Measurements from ENCODE around the gene FAM72A. TPM values are rescaled to one million over a fixed set of nuclear protein-coding genes. Genes with fewer than 3 reads are reported as not detected.
"Not testable (repeated sequence)": the region's sequence is repeated elsewhere in the genome, so short reads cannot be mapped to it uniquely, and the experiment has no call there.

FAM72A gene
- total RNA-seq (1 to 10 TPM in 8 of 9 donors, under 1 TPM in 1; 0.52 to 8.9 (median 3.9) TPM), polyA plus RNA-seq (1 to 10 TPM; 1.5 to 3.1 (median 2.6) TPM)
- long read RNA-seq, donor 1, partial matches to known transcripts: 0 of 3 reads
- long read RNA-seq, donor 1, other reads (novel, unspliced or antisense): 0 of 3 reads
- long read RNA-seq, donor 2, partial matches to known transcripts: 0 of 6 reads
- long read RNA-seq, donor 2, other reads (novel, unspliced or antisense): 0 of 6 reads
- long read RNA-seq, donor 3, partial matches to known transcripts: 0 of 2 reads
- long read RNA-seq, donor 3, other reads (novel, unspliced or antisense): 0 of 2 reads
- long read RNA-seq, donor 4: 0 reads
- long read RNA-seq, donor 5, partial matches to known transcripts: 1 of 6 reads
- long read RNA-seq, donor 5, other reads (novel, unspliced or antisense): 3 of 6 reads
- long read RNA-seq, donor 6: 0 reads
- long read RNA-seq, donor 7, partial matches to known transcripts: 0 of 2 reads
- long read RNA-seq, donor 7, other reads (novel, unspliced or antisense): 0 of 2 reads
- long read RNA-seq, donor 8, partial matches to known transcripts: 0 of 2 reads
- long read RNA-seq, donor 8, other reads (novel, unspliced or antisense): 0 of 2 reads
- long read RNA-seq, donor 9, partial matches to known transcripts: 0 of 1 reads
- long read RNA-seq, donor 9, other reads (novel, unspliced or antisense): 0 of 1 reads
- long read RNA-seq, donor 10, partial matches to known transcripts: 0 of 1 reads
- long read RNA-seq, donor 10, other reads (novel, unspliced or antisense): 0 of 1 reads

DNA sequence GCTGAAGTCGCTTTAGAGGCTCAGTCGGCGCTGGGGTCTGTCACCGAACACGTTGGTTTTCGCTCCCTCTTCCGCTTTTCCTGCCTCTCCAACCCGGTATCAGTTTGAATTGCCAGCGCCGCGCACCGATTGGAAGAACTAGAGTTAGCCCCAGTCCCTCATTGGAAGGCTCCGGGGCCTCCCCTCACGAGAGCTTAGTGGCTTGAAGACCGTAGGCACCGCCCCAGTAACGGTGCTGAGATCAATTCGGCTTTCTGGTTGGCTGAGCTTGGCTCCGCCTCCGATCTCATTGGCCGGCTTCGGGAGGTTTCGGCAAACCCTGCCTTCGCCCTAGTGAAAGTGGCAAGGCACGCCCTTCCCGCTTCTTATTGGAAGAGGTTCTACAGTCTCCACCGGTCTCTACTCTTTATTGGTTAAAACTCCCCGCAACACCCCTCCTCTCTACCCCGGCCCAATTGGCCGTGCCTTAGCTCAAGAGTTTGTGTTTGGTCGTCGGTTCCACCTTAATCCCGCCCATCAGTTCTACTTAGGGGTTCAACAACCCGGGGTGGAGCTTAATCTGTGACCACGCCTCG is at the start of gene FAM72A:
Gene FAM72A (minus strand): TSS at position 51 of the 575 bp plus-strand sequence. CDS start 814 bp downstream, outside the sequence.
- Histone ChIP-seq H3K27ac (peak within 1 kb of the TSS in 4 of 5 donors; percentile 81 to 94 (median 86)), H3K4me3 (peak within 1 kb of the TSS in 3 of 4 donors; percentile 37 to 74 (median 56))
- H3K36me3 ChIP-seq (replicated peaks in 1 of 2); H3K27me3 ChIP-seq; H3K9me3 ChIP-seq (replicated peaks in 1 of 3); H3K4me1 ChIP-seq (replicated peaks in 1 of 2); intact Hi-C loops (cut with DNase I): not testable (repeated sequence)
- 0 to 1% (median 0%) methylated on average over 4 to 20 of the region's 36 CpGs for WGBS, 4 donors
- peak; percentile 97 to 100 (median 99) for DNase-seq

- intact Hi-C loops (cut with DNase I); H3K4me1 ChIP-seq (replicated peaks in 1 of 2); H3K36me3 ChIP-seq (replicated peaks in 1 of 2); H3K4me3 ChIP-seq; H3K27me3 ChIP-seq; DNase-seq; H3K9me3 ChIP-seq (replicated peaks in 1 of 3); H3K27ac ChIP-seq: not testable (repeated sequence)
- 76 to 100% (median 82%) methylated on average over 1 to 2 of the region's 3 CpGs for WGBS, 4 donors
Observed at GRCh38 chr1:206250953-206251681, 48.5 kb upstream of the FAM72A start.

DNA sequence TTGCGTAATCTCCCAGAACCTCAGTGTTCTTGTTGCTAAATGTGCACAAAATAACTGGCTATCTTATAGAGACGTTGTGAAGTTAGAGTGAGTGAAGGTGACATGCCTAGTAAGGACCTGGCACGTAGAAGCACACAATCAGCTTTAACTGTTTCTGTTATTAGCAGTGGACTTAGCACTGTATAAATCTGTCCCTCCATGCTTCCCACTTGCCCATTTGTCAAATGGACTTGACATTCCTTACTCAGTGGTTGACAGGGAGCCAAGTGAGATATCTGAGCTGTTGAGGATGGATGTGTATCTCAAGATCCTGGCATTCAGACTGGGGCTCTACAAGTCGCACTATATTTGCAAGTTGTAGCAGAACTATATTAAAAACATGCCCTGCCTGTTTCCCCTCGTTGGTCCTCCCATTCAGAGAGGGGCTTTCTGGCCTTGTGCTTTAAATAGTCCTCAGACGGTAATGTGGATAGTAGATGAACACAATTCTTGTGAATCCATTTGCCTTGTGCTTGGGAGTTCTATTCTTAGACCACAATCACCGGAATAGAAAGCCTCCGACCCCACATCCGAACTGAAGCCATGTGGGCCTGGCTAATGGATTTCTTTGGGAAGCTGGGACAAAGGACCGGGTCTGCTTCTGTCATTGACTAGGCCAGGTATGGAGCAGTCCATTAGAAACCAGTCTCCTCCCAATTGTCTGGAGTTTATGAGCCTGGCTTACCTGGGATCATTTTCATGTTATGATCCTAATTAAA is 43.7 kb upstream of the FAM72A start:
- WGBS, 4 donors: no CpG with 5 or more reads among the region's 10 CpGs
- DNase-seq; intact Hi-C loops (cut with DNase I); H3K4me1 ChIP-seq (replicated peaks in 1 of 2); H3K27me3 ChIP-seq; H3K36me3 ChIP-seq (replicated peaks in 1 of 2); H3K9me3 ChIP-seq (replicated peaks in 1 of 3); H3K27ac ChIP-seq; H3K4me3 ChIP-seq: not testable (repeated sequence)

DNA sequence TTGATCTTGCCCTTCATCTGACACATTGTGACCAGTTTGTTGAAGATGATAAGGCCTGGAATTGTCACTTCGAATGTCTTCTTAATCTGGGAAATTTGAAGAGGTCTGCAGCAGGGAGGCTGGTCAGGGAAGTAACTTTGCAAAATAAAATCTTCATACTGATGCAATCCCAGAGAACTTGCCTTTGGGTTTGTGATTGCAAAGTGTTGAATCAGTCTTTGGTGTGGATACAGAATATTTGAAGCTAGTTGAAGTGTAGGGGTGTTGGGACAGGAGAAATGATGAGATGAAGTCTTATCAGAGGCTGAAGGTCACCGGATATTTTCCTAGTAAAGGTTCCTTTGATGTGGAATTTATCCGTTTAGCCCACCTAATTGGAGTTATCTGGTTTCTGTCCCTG is 42.8 kb upstream of the FAM72A start:
- H3K27me3 ChIP-seq; intact Hi-C loops (cut with DNase I); H3K9me3 ChIP-seq (replicated peaks in 1 of 3); H3K4me3 ChIP-seq; H3K4me1 ChIP-seq (replicated peaks in 1 of 2); H3K27ac ChIP-seq; H3K36me3 ChIP-seq (replicated peaks in 1 of 2); DNase-seq: not testable (repeated sequence)
- 36 to 57% (median 45%) methylated on average over 1 of the region's 3 CpGs for WGBS, 4 donors

DNA sequence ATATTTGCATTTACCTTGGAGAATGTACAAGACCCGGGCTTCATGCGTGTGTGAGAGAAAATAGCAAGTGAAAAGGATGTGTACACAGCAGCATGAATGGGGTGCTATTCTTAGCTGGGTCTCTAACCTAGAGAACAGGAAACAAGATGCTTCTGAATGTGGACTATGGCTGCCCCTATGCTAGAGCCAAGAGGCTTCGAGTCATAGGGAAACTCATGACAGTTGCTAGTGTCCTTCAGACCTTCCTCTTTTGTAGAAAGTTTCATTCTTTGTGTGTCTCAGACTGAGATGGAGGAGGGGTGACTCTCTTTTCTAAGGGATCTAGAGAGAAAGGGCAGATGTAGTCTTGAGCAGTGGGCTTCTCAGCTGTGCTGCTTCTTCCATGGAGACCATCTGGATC is 40.7 kb upstream of the FAM72A start:
- intact Hi-C loops (cut with DNase I); H3K4me3 ChIP-seq; H3K9me3 ChIP-seq (replicated peaks in 1 of 3); H3K36me3 ChIP-seq (replicated peaks in 1 of 2); H3K27me3 ChIP-seq; H3K27ac ChIP-seq; H3K4me1 ChIP-seq (replicated peaks in 1 of 2): not testable (repeated sequence)
- WGBS, 4 donors: 0 to 47% (median 31%) methylated on average over 1 to 3 of the region's 3 CpGs
- peak in 4 of 7 donors; percentile 17 to 57 (median 26) for DNase-seq

- H3K4me3 ChIP-seq; H3K4me1 ChIP-seq (replicated peaks in 1 of 2); intact Hi-C loops (cut with DNase I); H3K9me3 ChIP-seq (replicated peaks in 1 of 3); H3K36me3 ChIP-seq (replicated peaks in 1 of 2); H3K27me3 ChIP-seq; H3K27ac ChIP-seq: not testable (repeated sequence)
- peak in 1 of 7 donors; percentile 1 for DNase-seq
- WGBS, 4 donors: 67 to 80% (median 72%) methylated on average over 4 of the region's 4 CpGs
Observed at GRCh38 chr1:206240288-206240687, 37.6 kb upstream of the FAM72A start.

GRCh38 chr1:206235190-206235589 is 32.6 kb upstream of the FAM72A start:
- H3K36me3 ChIP-seq (replicated peaks in 1 of 2); H3K4me3 ChIP-seq; H3K9me3 ChIP-seq (replicated peaks in 1 of 3); H3K27me3 ChIP-seq; H3K27ac ChIP-seq; DNase-seq; H3K4me1 ChIP-seq (replicated peaks in 1 of 2); intact Hi-C loops (cut with DNase I): not testable (repeated sequence)
- WGBS, 4 donors: 60% methylated on average over 1 of the region's 2 CpGs; no CpG with 5 or more reads in 3 of the 4 donors

DNA sequence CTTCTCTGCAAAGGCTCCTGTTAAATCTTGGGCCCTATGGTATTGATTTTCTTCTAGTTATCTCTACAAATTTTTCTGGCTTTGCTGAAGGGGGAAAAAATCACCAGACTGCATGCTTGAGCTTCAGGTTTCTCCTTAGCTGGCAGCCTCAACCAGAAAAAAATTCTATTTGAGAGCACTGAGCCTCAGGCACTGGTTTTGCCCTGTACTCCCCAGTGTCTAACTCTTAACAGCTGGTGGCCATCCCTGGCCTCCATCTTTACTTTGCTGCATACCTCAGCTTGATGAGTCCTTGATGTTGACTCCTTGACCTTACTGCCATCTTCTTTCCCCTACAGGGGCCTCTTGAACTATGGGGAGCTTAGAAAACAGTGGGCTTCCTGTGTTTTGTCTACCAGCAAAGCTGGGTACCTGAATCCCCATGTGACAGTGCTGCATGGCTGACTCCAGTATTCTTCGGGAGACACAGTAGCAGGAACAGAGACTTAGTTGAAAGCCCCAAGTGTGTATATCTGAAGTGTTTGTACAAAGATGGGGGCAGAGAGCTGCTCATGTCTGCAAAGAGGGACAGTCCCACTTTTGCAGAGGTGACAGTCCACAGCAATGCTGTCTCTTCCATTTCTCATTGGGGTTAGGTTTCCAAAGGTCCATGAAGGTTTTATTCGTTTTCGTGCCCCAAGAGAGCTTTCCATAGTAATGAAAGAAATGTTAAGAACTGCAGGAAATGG is 31.7 kb upstream of the FAM72A start:
- H3K4me3 ChIP-seq; H3K9me3 ChIP-seq (replicated peaks in 1 of 3); DNase-seq; H3K36me3 ChIP-seq (replicated peaks in 1 of 2); H3K27ac ChIP-seq; H3K27me3 ChIP-seq; intact Hi-C loops (cut with DNase I); H3K4me1 ChIP-seq (replicated peaks in 1 of 2): not testable (repeated sequence)
- 83 to 100% (median 90%) methylated on average over 2 to 3 of the region's 3 CpGs for WGBS, 4 donors

- DNase-seq; H3K9me3 ChIP-seq (replicated peaks in 1 of 3); H3K27ac ChIP-seq; H3K36me3 ChIP-seq (replicated peaks in 1 of 2); H3K27me3 ChIP-seq; intact Hi-C loops (cut with DNase I); H3K4me1 ChIP-seq (replicated peaks in 1 of 2); H3K4me3 ChIP-seq: not testable (repeated sequence)
- WGBS, 4 donors: 19 to 39% (median 32%) methylated on average over 2 of the region's 5 CpGs
Observed at GRCh38 chr1:206232970-206233645, 30.5 kb upstream of the FAM72A start.
